Karpas-422 (cell line): ENCODE data around the gene MAPKAP1. TPM values are rescaled to one million over a fixed set of nuclear protein-coding genes. Genes with fewer than 3 reads are reported as not detected.
"Not testable (repeated sequence)": the region's sequence is repeated elsewhere in the genome, so short reads cannot be mapped to it uniquely, and the experiment has no call there.

ENCODE experiments used
- DNase-seq: peaks from one replicate; pipeline ENCODE4 v3.0.0-alpha.2; 2015
- H2AFZ ChIP-seq: fragments of 200-600 bp; sonication (generic); 2 replicates; pipeline ENCODE4 v1.6.1; 2014; ENCODE audit warnings: antibody characterized with exemption, low read length, mixed read lengths
- H3K27ac ChIP-seq: fragments of 200-600 bp; sonication (generic); 2 replicates; pipeline ENCODE4 v1.5.1; 2014; ENCODE audit warnings: mild to moderate bottlenecking, low read length, moderate library complexity
- H3K27me3 ChIP-seq: fragments of 200-600 bp; sonication (generic); 2 replicates; pipeline ENCODE4 v1.6.1; 2014; ENCODE audit warnings: low read length, mixed read lengths
- H3K36me3 ChIP-seq: fragments of 200-600 bp; sonication (generic); 2 replicates; pipeline ENCODE4 v1.6.1; 2014; ENCODE audit warnings: low read length, mixed read lengths; ENCODE audit not compliant: insufficient read depth
- H3K4me1 ChIP-seq: fragments of 200-600 bp; sonication (generic); 2 replicates; pipeline ENCODE4 v1.6.1; 2014; ENCODE audit warnings: mild to moderate bottlenecking, low read length, mixed read lengths
- H3K4me2 ChIP-seq: fragments of 200-600 bp; sonication (generic); 2 replicates; pipeline ENCODE4 v1.6.1; 2014; ENCODE audit warnings: low read length, low read depth, mild to moderate bottlenecking; ENCODE audit not compliant: poor library complexity, severe bottlenecking
- H3K4me3 ChIP-seq: fragments of 200-600 bp; sonication (generic); 2 replicates; pipeline ENCODE4 v1.5.1; 2014; ENCODE audit warnings: mild to moderate bottlenecking, antibody characterized with exemption, low read length, mixed read lengths
- H3K79me2 ChIP-seq: fragments of 200-600 bp; sonication (generic); 2 replicates; pipeline ENCODE4 v1.6.1; 2014; ENCODE audit warnings: mild to moderate bottlenecking, low read length, mixed read lengths
- H3K9ac ChIP-seq: fragments of 200-600 bp; sonication (generic); 2 replicates; pipeline ENCODE4 v1.6.0; 2014; ENCODE audit warnings: low read length
- H3K9me2 ChIP-seq: fragments of 200-600 bp; sonication (generic), shearing (Covaris generic); replicated peaks from 2 replicates; pipeline ENCODE4 v1.6.0; 2014; ENCODE audit warnings: mild to moderate bottlenecking, low read length, moderate library complexity; ENCODE audit not compliant: insufficient read depth
- H3K9me3 ChIP-seq: fragments of 300-700, 200-600 bp; sonication (generic); 2 replicates; pipeline ENCODE4 v1.6.1; 2014; ENCODE audit warnings: low read length, mixed read lengths
- H4K20me1 ChIP-seq: fragments of 200-600 bp; sonication (generic); 2 replicates; pipeline ENCODE4 v1.6.1; 2014; ENCODE audit warnings: mild to moderate bottlenecking, antibody characterized with exemption, low read length, low read depth; ENCODE audit not compliant: insufficient read depth
- total RNA-seq: library from RNA; depleted of rRNA; stranded (reverse); fragments of >200 nt; shearing (Covaris generic); gene quantifications from 2 replicates; pipeline ENCODE4 v1.2.3, GENCODE V29; 2014; ENCODE audit warnings: low replicate concordance

The MAPKAP1 gene
- total RNA-seq, 1 experiment from 2014 or later: 62.8 TPM

DNA sequence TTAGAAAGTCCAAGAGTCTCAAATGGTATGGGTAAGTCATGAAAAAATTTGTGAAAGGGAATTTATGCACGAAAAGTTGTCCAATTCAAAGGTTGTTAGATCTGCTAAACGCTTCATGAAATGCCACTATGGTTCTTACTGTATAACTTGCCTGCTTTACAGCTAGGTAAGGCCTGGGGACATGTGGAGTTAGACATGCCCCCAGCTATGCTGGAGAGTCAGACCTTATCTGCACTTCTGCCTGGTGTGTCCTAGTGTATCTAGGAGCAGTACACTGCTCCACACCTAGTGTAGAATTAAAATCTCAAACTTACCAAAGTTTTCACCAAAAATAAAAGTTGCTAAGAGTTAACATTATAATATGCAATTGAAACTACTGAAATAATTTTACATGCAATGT is 136.8 kb downstream of the MAPKAP1 start:
- Histone ChIP-seq H3K27ac (no peak overlapping the region), H2AFZ (no peak overlapping the region), H3K4me3 (no peak overlapping the region), H3K4me2 (no peak overlapping the region), H3K9ac (no peak overlapping the region), H4K20me1 (peaks cover 24% of the 10 kb centered on the region; the same call in 1 of the 2 replicates), H3K9me3 (no peaks in the 10 kb centered on the region), H3K27me3 (no peaks in the 10 kb centered on the region), H3K4me1 (no peaks in the 10 kb centered on the region), H3K36me3 (no peaks in the 10 kb centered on the region), H3K79me2 (no peaks in the 10 kb centered on the region), H3K9me2 (no peaks in the 10 kb centered on the region)
- no peak for DNase-seq

DNA sequence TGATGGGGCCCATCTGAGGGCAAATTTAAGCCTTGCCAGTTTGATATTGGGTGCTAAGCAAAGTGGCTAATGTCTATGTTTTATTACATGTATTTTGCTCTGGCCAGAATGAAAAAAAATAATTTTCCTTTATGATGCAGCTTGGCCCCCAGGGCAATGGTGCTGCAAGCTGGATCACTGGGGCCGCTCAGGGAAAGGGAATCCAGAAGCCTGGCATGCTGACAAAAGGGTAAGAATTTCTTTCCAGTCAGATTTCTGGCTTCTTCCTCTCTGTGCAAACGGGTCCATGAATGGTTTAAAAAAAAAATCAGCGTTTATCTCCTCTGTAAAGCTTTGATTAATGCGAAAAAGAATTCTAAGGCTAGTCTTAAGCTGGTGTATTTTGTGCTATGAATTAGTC is 138.4 kb downstream of the MAPKAP1 start:
- Histone ChIP-seq H3K79me2 (no peaks in the 10 kb centered on the region), H3K27me3 (no peaks in the 10 kb centered on the region), H3K36me3 (no peaks in the 10 kb centered on the region), H3K9me3 (no peaks in the 10 kb centered on the region), H4K20me1 (peaks cover 25% of the 10 kb centered on the region; the same call in 1 of the 2 replicates), H2AFZ (no peak overlapping the region), H3K9me2 (no peaks in the 10 kb centered on the region), H3K4me2 (no peak overlapping the region), H3K4me1 (no peaks in the 10 kb centered on the region), H3K27ac (no peak overlapping the region), H3K9ac (no peak overlapping the region), H3K4me3 (no peak overlapping the region)
- no peak for DNase-seq

DNA sequence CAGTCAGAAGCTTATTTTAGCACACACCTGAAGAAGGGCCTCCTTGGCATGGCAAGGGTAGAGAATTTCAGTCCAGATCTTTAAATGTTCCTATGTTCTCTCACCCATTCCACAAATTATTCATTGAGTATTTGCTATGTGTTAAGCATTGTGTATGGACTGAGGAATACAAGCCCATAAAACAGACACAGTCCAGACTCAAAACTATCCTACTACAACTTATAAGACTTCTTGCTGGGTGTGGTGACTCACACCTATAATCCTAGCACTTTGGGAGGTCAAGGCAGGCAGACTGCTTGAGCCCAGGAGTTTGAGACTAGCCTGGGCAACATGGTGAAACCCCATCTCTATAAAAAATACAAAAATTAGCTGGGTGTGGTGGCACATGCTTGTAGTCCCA is 141.0 kb downstream of the MAPKAP1 start:
- H3K4me3 ChIP-seq, H3K4me2 ChIP-seq, H3K79me2 ChIP-seq, H3K27ac ChIP-seq, H3K27me3 ChIP-seq, H2AFZ ChIP-seq, DNase-seq, H3K36me3 ChIP-seq, H3K9ac ChIP-seq, H3K9me2 ChIP-seq, H3K9me3 ChIP-seq: not testable (repeated sequence)
- Histone ChIP-seq H3K4me1 (peaks cover 21% of the 10 kb centered on the region), H4K20me1 (peaks cover 31% of the 10 kb centered on the region; the same call in 1 of the 2 replicates)

DNA sequence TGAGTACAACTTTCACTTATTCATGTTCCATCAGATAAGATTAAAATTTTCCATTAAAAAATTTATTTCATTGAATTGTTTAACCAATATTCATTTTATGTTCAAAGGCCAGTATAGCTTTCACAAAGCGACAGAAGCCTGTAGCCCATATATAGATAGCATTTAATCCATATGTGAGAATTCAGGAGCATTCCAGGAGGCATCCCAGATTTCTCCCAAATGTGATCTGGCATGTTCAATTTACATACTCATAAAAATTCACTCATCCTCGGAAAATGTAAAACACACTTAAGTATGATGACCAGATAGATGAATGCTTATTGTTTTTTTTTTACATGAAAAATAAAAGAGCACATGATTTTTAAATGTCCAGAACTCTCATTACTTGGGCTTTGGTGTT is 141.9 kb downstream of the MAPKAP1 start:
- peaks cover 26% of the 10 kb centered on the region for H3K4me1 ChIP-seq
- DNase-seq: no peak

DNA sequence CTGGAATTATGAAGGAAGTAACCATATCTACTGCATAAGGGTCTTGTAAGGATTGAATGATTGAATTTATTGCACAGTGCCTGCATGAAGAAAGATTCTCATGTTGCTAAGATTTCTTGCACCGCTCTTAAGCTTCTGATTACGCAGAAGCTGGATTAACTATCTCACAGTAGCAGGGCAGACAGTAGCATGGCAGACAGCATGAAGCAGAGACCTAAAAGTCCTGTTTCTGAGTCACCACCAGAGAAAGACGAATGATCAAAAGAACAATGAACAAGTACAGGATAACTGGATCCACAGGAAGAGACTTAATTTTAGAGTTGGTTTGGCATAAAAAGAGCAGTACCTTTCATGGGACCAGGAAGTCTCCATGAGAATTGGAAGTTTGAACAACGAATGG is 142.4 kb downstream of the MAPKAP1 start:
- no peak for DNase-seq

More for the DNA sequence above, 141.9 kb downstream of the MAPKAP1 start:
- no peaks in the 10 kb centered on the region; the same call in 1 of the 2 replicates for H3K79me2 ChIP-seq
- peaks cover 36% of the 10 kb centered on the region; the same call in 1 of the 2 replicates for H4K20me1 ChIP-seq
- H2AFZ ChIP-seq: no peak overlapping the region
- no peak overlapping the region for H3K4me2 ChIP-seq
- no peaks in the 10 kb centered on the region for H3K36me3 ChIP-seq
- H3K4me3 ChIP-seq: no peak overlapping the region
- no peaks in the 10 kb centered on the region for H3K9me3 ChIP-seq
- H3K27me3 ChIP-seq: no peaks in the 10 kb centered on the region
- H3K9me2 ChIP-seq: no peaks in the 10 kb centered on the region
- no peak overlapping the region for H3K27ac ChIP-seq
- H3K9ac ChIP-seq: no peak overlapping the region

DNA sequence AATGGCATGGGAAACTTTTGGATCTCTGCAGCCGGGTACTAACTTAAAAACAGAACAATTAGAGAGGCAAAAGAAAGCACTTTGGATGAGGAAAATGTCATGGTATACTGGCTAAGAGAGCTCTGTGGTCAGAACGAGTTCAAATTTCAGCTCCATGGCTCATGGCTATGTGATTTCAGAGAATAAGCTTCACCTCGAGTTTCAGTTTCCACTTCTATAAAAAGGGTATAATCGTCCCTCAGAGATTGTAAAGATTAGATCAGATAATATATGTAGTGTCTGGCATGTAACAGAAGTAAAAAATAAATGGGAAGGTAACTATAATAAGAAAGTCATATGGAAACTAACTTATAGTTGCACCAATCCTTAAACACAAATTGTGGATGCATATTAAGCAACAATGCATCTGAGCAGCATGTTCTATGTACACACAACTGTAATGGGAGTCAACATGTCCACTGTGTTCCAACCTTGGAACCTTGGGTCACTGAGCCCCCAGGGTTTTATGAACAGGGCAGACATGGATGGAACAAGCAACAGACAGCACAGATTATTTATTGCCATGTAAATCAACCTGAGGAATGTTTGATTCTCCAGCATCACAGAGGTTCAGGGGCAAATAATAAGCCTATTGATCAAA is 145.4 kb downstream of the MAPKAP1 start:
- no peak overlapping the region for H3K27ac ChIP-seq
- H3K79me2 ChIP-seq: no peaks in the 10 kb centered on the region; the same call in 1 of the 2 replicates
- no peak overlapping the region for H3K9ac ChIP-seq
- no peak overlapping the region for H2AFZ ChIP-seq
- H3K36me3 ChIP-seq: no peaks in the 10 kb centered on the region
- H3K27me3 ChIP-seq: no peaks in the 10 kb centered on the region
- H3K4me3 ChIP-seq: peak overlapping the region; percentile 7; the same call in 1 of the 2 replicates
- peak overlapping the region; percentile 51 for H3K4me2 ChIP-seq
- H3K9me2 ChIP-seq: no peaks in the 10 kb centered on the region
- H4K20me1 ChIP-seq: peaks cover 24% of the 10 kb centered on the region; the same call in 1 of the 2 replicates
- H3K4me1 ChIP-seq: peaks cover 35% of the 10 kb centered on the region
- peak; percentile 50 for DNase-seq
- no peaks in the 10 kb centered on the region for H3K9me3 ChIP-seq

More for the DNA sequence above, 142.4 kb downstream of the MAPKAP1 start:
- H3K4me1 ChIP-seq: peaks cover 26% of the 10 kb centered on the region
- H2AFZ ChIP-seq: no peak overlapping the region
- H3K27me3 ChIP-seq: no peaks in the 10 kb centered on the region
- H4K20me1 ChIP-seq: peaks cover 36% of the 10 kb centered on the region; the same call in 1 of the 2 replicates
- no peak overlapping the region for H3K4me2 ChIP-seq
- H3K79me2 ChIP-seq: no peaks in the 10 kb centered on the region; the same call in 1 of the 2 replicates
- no peak overlapping the region for H3K27ac ChIP-seq
- no peak overlapping the region for H3K4me3 ChIP-seq
- no peaks in the 10 kb centered on the region for H3K9me2 ChIP-seq
- H3K9ac ChIP-seq: no peak overlapping the region
- no peaks in the 10 kb centered on the region for H3K9me3 ChIP-seq
- no peaks in the 10 kb centered on the region for H3K36me3 ChIP-seq

DNA sequence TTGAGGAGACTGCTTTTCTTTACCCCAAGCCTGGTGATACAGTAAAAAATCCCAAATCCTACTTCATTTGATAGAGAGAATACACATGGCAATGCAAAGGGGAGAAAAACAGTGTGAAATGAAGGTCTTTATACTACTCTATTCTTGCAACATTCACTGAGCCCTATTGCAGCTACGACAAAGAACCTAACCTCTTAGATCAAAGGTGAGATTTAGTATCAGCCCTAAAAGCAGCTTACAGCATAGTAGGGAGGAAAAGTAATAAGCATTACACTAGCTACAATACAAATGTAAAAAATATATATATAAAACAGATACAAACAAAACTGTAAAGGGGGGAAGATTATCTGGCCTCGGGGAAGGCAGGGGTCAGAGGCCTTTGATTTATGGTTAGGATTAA is 147.1 kb downstream of the MAPKAP1 start:
- Histone ChIP-seq H3K36me3 (no peaks in the 10 kb centered on the region), H3K79me2 (no peaks in the 10 kb centered on the region; the same call in 1 of the 2 replicates), H3K9ac (no peak overlapping the region), H2AFZ (no peak overlapping the region), H3K4me1 (peaks cover 35% of the 10 kb centered on the region), H4K20me1 (peaks cover 22% of the 10 kb centered on the region; the same call in 1 of the 2 replicates), H3K27ac (no peak overlapping the region), H3K9me2 (no peaks in the 10 kb centered on the region), H3K4me2 (no peak overlapping the region), H3K4me3 (no peak overlapping the region), H3K9me3 (no peaks in the 10 kb centered on the region), H3K27me3 (no peaks in the 10 kb centered on the region)
- no peak for DNase-seq

DNA sequence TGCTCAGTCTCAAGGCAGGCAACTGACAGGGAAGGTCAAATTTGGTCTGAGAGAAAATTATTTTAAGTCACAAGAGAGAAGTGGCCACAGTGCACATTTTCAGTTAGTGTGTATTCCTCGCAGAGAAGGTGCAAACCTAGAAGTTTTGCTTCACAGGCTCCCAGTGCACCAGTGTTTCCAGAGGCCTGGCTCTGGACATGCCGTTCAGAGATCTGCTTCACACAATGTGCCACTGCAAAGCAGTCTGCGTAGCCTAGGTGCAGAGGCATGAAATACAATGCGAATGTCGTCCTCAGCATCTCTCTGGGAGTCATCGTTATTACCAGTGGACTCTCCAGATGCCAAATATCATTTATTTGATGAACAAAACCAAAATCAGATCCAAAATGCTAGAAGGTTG is 147.8 kb downstream of the MAPKAP1 start:
- no peaks in the 10 kb centered on the region for H3K36me3 ChIP-seq
- H3K4me2 ChIP-seq: no peak overlapping the region
- peak overlapping the region; percentile 18; the same call in 1 of the 2 replicates for H3K27ac ChIP-seq
- H3K4me1 ChIP-seq: peaks cover 35% of the 10 kb centered on the region
- no peaks in the 10 kb centered on the region; the same call in 1 of the 2 replicates for H3K79me2 ChIP-seq
- H3K9ac ChIP-seq: no peak overlapping the region
- no peak overlapping the region for H3K4me3 ChIP-seq
- H2AFZ ChIP-seq: no peak overlapping the region
- no peaks in the 10 kb centered on the region for H3K9me3 ChIP-seq
- no peaks in the 10 kb centered on the region for H3K27me3 ChIP-seq
- no peaks in the 10 kb centered on the region for H3K9me2 ChIP-seq
- peaks cover 15% of the 10 kb centered on the region; the same call in 1 of the 2 replicates for H4K20me1 ChIP-seq
- DNase-seq: no peak
